HepG2 (cell line): ENCODE measurements around the gene PLCD4. TPM values are rescaled to one million over a fixed set of nuclear protein-coding genes. Genes with fewer than 3 reads are reported as not detected.

Source experiments
- ATAC-seq: fragments of 200-7000 bp; cut with Tn5 transposase; 3 replicates; pipeline ENCODE4 v1.9.1; 2020; ENCODE audit warnings: mild to moderate bottlenecking, moderate library complexity
- BruUV-seq: library from RNA; stranded (reverse); fragments of 400-500 nt; replicated peaks from 2 replicates; lab custom pipeline; 2021; lab: Mats Ljungman, UMichigan
- CTCF ChIA-PET: fragments of 300-600 bp; formaldehyde crosslinking; extraction: SDS; loops from one replicate; lab custom pipeline; 2021; ENCODE audit warnings: low total read pairs, inconsistent platforms, low intra/inter-chr PET ratio; lab: Yijun Ruan, JAX
- POLR2A ChIA-PET: fragments of 350-600 bp; sonication (Branson Sonifier 250); formaldehyde crosslinking; loops from one replicate; lab custom pipeline; 2020; ENCODE audit warnings: antibody characterized with exemption, inconsistent platforms; lab: Yijun Ruan, JAX
- DNase-seq: peaks from one replicate; pipeline ENCODE4 v3.0.0-alpha.2; 2015; ENCODE audit warnings: low spot score
- FAIRE-seq: peaks from 3 replicates; lab custom pipeline; 2011; peaks lifted over from hg19 to GRCh38; lab: Jason Lieb, UNC
- H2AFZ ChIP-seq: one replicate; pipeline ENCODE4 v1.6.1; 2011; ENCODE audit warnings: low read length, inconsistent platforms
- H3K27ac ChIP-seq: fragments of 300-600 bp; 3 replicates; pipeline ENCODE4 v1.8.0; 2011; ENCODE audit warnings: mixed run types, mild to moderate bottlenecking, mixed read lengths, low read length, inconsistent platforms; ENCODE audit not compliant: insufficient read depth; ENCODE audit errors: extremely low read length
- H3K27me3 ChIP-seq, 2 experiments: fragments of 200-600 bp in 1 of 2; 2 replicates in 1 of 2; 3 replicates in 1 of 2; pipeline versions ENCODE4 v1.6.0 to v1.8.0; 2011; ENCODE audit warnings: low read length in 2 of 2, mild to moderate bottlenecking in 2 of 2, moderate library complexity in 2 of 2, inconsistent platforms in 1 of 2; ENCODE audit not compliant: insufficient read depth in 2 of 2, control insufficient read depth in 1 of 2
- H3K36me3 ChIP-seq, 2 experiments: fragments of 200-600 bp in 1 of 2; replicated peaks in 1 of 2; 2 replicates in 1 of 2; 3 replicates in 1 of 2; pipeline versions ENCODE4 v1.5.1 to v1.8.0; 2011; ENCODE audit warnings: low read length in 2 of 2, inconsistent platforms in 1 of 2; ENCODE audit not compliant: insufficient read depth in 2 of 2, control insufficient read depth in 1 of 2
- H3K4me1 ChIP-seq: 2 replicates; pipeline ENCODE4 v1.5.1; 2012; ENCODE audit warnings: low read length, inconsistent platforms; ENCODE audit not compliant: insufficient read depth
- H3K4me2 ChIP-seq: 2 replicates; pipeline ENCODE4 v1.6.0; 2011; ENCODE audit warnings: low read depth, low read length, inconsistent platforms
- H3K4me3 ChIP-seq, 3 experiments: fragments of 200-600 bp in 1 of 3; sonication (generic), shearing (Covaris generic) in 1 of 3; replicated peaks in 1 of 3; 2 replicates each; pipeline ENCODE4 v1.5.1; 2011 to 2016; ENCODE audit warnings: low read length in 3 of 3, inconsistent platforms in 2 of 3, low read depth in 2 of 3, mild to moderate bottlenecking in 2 of 3, control low read depth in 1 of 3, mixed read lengths in 1 of 3; ENCODE audit not compliant: insufficient read depth in 1 of 3
- H3K79me2 ChIP-seq: one replicate; pipeline ENCODE4 v1.6.1; 2011; ENCODE audit warnings: low read length, inconsistent platforms; ENCODE audit not compliant: insufficient read depth
- H3K9ac ChIP-seq: 2 replicates; pipeline ENCODE4 v1.6.0; 2011; ENCODE audit warnings: mild to moderate bottlenecking, low read depth, low read length, inconsistent platforms; ENCODE audit not compliant: insufficient read depth
- H3K9me3 ChIP-seq: 2 replicates; pipeline ENCODE4 v1.5.1; 2012; ENCODE audit warnings: mild to moderate bottlenecking, low read length
- H4K20me1 ChIP-seq: 2 replicates; pipeline ENCODE4 v1.6.0; 2011; ENCODE audit warnings: inconsistent platforms, mild to moderate bottlenecking, low read length, moderate library complexity; ENCODE audit not compliant: insufficient read depth
- CENPT ChIP-seq: sonication (generic); formaldehyde crosslinking; IDR thresholded peaks from 2 replicates; pipeline ENCODE4 v1.8.0; 2022; ENCODE audit warnings: low read depth, mild to moderate bottlenecking, moderate library complexity, missing genetic modification reagents
- FOXK2 ChIP-seq: fragments of 450-650 bp; IDR thresholded peaks from 2 replicates; pipeline ENCODE4 v1.6.1; 2016
- HOXA9 ChIP-seq: sonication (generic); formaldehyde crosslinking; IDR thresholded peaks from 2 replicates; pipeline ENCODE4 v1.8.1; 2022; ENCODE audit warnings: missing genetic modification reagents, mild to moderate bottlenecking, moderate library complexity, borderline replicate concordance
- IKZF4 ChIP-seq: sonication (generic); formaldehyde crosslinking; IDR thresholded peaks from 2 replicates; pipeline ENCODE4 v1.5.1; 2020; ENCODE audit warnings: borderline replicate concordance, mild to moderate bottlenecking, low read depth, missing genetic modification reagents; ENCODE audit errors: not compliant biosample characterization
- IRF2 ChIP-seq: IDR thresholded peaks from 2 replicates; pipeline ENCODE4 v1.6.1; 2018; ENCODE audit warnings: missing genetic modification reagents, missing compliant biosample characterization
- MZF1 ChIP-seq: sonication (generic); formaldehyde crosslinking; IDR thresholded peaks from 2 replicates; pipeline ENCODE4 v1.8.1; 2023; ENCODE audit warnings: mild to moderate bottlenecking, missing genetic modification reagents, borderline replicate concordance
- NFYC ChIP-seq: IDR thresholded peaks from 2 replicates; pipeline ENCODE4 v1.6.1; 2016; ENCODE audit warnings: missing genetic modification reagents, missing compliant biosample characterization
- POGK ChIP-seq: sonication (generic); formaldehyde crosslinking; conservative IDR thresholded peaks from 2 replicates; pipeline ENCODE4 v1.8.0; 2022; ENCODE audit warnings: mild to moderate bottlenecking, moderate library complexity, missing genetic modification reagents
- SMAD1 ChIP-seq: sonication (generic); formaldehyde crosslinking; IDR thresholded peaks from 2 replicates; pipeline ENCODE4 v1.4.0; 2020; ENCODE audit warnings: missing genetic modification reagents, low read depth, mild to moderate bottlenecking, borderline replicate concordance
- TCF7 ChIP-seq: sonication (generic); IDR thresholded peaks from 2 replicates; pipeline ENCODE4 v1.6.1; 2016; ENCODE audit warnings: antibody characterized with exemption, low read depth
- TOPORS ChIP-seq: sonication (generic); formaldehyde crosslinking; IDR thresholded peaks from 2 replicates; pipeline ENCODE4 v1.8.0; 2023; ENCODE audit warnings: mild to moderate bottlenecking, missing genetic modification reagents
- ZNF276 ChIP-seq: sonication (generic); formaldehyde crosslinking; IDR thresholded peaks from 2 replicates; pipeline ENCODE4 v1.4.0; 2020; ENCODE audit warnings: mild to moderate bottlenecking, low read depth, missing genetic modification reagents
- ZNF816 ChIP-seq: sonication (generic); formaldehyde crosslinking; IDR thresholded peaks from 2 replicates; pipeline ENCODE4 v1.8.0; 2022; ENCODE audit warnings: missing genetic modification reagents, mild to moderate bottlenecking, borderline replicate concordance
- WGBS: methylation state at CpG from one replicate; pipeline ENCODE4 v1.1.6; 2017; ENCODE audit warnings: low lambda C conversion rate; 5-methylcytosine and 5-hydroxymethylcytosine counted together
- in situ Hi-C: cut with HindIII; loops from 2 replicates; pipeline ENCODE4 v1.10.0; 2017; ENCODE audit warnings: low pct_unique_long_range_greater_than_20kb; ENCODE audit not compliant: extremely low pct_ligation_motif_present
- intact Hi-C: fragments of 100-400 bp; cut with micrococcal nuclease; formaldehyde crosslinking; loops from one replicate; pipeline ENCODE4 v1.10.0; 2022; ENCODE audit not compliant: unreplicated experiment
- polyA plus RNA-seq, 8 experiments: library from polyadenylated mRNA; depleted of rRNA in 3 of 8; stranded (reverse) in 7 of 8; unstranded in 1 of 8; fragments of >200 nt; fragmentation: Illumina TruSeq in 4 of 8; extraction: Trizol in 4 of 8; gene quantifications; 2 replicates each; pipeline versions ENCODE4 v1.2.1 to v1.2.3, GENCODE V29; 2011 to 2016; ENCODE audit warnings: low read depth in 4 of 8, missing spikeins in 1 of 8, mixed read lengths in 1 of 8; ENCODE audit not compliant: insufficient read depth in 1 of 8
- total RNA-seq, 5 experiments: library from RNA; depleted of rRNA; stranded (reverse); fragments of >200 nt; fragmentation: Illumina TruSeq; extraction: Trizol; gene quantifications; 2 replicates each; pipeline ENCODE4 v1.2.3, GENCODE V29; 2016; ENCODE audit warnings: low read depth in 1 of 5
- TF ChIP-seq, protein P1 (sequence below): sonication (generic); formaldehyde crosslinking; conservative IDR thresholded peaks from 2 replicates; pipeline ENCODE4 v1.5.0; 2020; ENCODE audit warnings: missing genetic modification reagents
- TF ChIP-seq, protein P2 (sequence below): sonication (generic); formaldehyde crosslinking; IDR thresholded peaks from 2 replicates; pipeline ENCODE4 v1.8.1; 2023; ENCODE audit warnings: mild to moderate bottlenecking, inconsistent platforms, moderate library complexity, missing genetic modification reagents, borderline replicate concordance

The PLCD4 gene
- total and polyA plus RNA-seq, 2 of the 13 experiments (the other 11 are each of a cell fraction or from before 2014, with no cell fraction given), result 0.26 TPM; not detected in 1

GRCh38 chr2:218570850-218571249 is 36.8 kb upstream of the PLCD4 start (continued):
- TF ChIP-seq SMAD1, result no peak
- no peak for TF ChIP-seq FOXK2
- TF ChIP-seq IKZF4 (CRISPR knock-in tag), result no peak
- no peak for TF ChIP-seq ZNF816 (CRISPR knock-in tag)

GRCh38 chr2:218576854-218577253 is 30.8 kb upstream of the PLCD4 start:
- in situ Hi-C loops (no loop called here), intact Hi-C loops (no loop called here)
- CTCF ChIA-PET, result no interaction called here
- Histone ChIP-seq H3K9ac (no peak overlapping the region), H3K4me1 (peaks cover 10% of the 10 kb centered on the region; the same call in 1 of the 2 replicates), H3K79me2 (peaks cover 73% of the 10 kb centered on the region), H4K20me1 (peaks cover 9% of the 10 kb centered on the region; the same call in 1 of the 2 replicates), H3K27me3 (no peaks in the 10 kb centered on the region), H3K36me3 (peaks cover 12 to 50% of the 10 kb centered on the region in 2 experiments), H3K4me3 (no peak overlapping the region), H2AFZ (no peak overlapping the region), H3K27ac (no peak overlapping the region)
- FAIRE-seq, result no peak
- WGBS, result over 99% methylated on average over 4 of the region's 4 CpGs
- no peak for ATAC-seq
- BruUV-seq, result no TSS peak
- TF ChIP-seq ZNF276 (no peak), TOPORS (CRISPR knock-in tag) (no peak), NFYC (CRISPR knock-in tag) (no peak), TCF7 (no peak), POGK (CRISPR knock-in tag) (no peak), HOXA9 (CRISPR knock-in tag) (no peak), CENPT (CRISPR knock-in tag) (no peak), IRF2 (no peak), MZF1 (CRISPR knock-in tag) (no peak)
- TF ChIP-seq, protein P1, sequence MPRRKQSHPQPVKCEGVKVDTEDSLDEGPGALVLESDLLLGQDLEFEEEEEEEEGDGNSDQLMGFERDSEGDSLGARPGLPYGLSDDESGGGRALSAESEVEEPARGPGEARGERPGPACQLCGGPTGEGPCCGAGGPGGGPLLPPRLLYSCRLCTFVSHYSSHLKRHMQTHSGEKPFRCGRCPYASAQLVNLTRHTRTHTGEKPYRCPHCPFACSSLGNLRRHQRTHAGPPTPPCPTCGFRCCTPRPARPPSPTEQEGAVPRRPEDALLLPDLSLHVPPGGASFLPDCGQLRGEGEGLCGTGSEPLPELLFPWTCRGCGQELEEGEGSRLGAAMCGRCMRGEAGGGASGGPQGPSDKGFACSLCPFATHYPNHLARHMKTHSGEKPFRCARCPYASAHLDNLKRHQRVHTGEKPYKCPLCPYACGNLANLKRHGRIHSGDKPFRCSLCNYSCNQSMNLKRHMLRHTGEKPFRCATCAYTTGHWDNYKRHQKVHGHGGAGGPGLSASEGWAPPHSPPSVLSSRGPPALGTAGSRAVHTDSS, result no peak
- TF ChIP-seq, protein P2, sequence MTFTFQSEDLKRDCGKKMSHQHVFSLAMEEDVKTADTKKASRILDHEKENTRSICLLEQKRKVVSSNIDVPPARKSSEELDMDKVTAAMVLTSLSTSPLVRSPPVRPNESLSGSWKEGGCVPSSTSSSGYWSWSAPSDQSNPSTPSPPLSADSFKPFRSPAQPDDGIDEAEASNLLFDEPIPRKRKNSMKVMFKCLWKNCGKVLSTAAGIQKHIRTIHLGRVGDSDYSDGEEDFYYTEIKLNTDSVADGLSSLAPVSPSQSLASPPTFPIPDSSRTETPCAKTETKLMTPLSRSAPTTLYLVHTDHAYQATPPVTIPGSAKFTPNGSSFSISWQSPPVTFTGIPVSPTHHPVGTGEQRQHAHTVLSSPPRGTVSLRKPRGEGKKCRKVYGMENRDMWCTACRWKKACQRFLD, result no peak
- TF ChIP-seq, all 625 proteins: peak for 0
- H3K4me2 ChIP-seq, result no peak overlapping the region
- H3K9me3 ChIP-seq, result no peaks in the 10 kb centered on the region
- POLR2A ChIA-PET, result no interaction called here
- DNase-seq, result no peak
